ENCODE data around the gene CELSR1. TPM values are rescaled to one million over a fixed set of nuclear protein-coding genes. Genes with fewer than 3 reads are reported as not detected.

CELSR1 gene
- total RNA-seq, 1 experiment from 2014 or later, result 19.6 TPM

- Histone ChIP-seq H3K9ac (ENCODE audit: low read length) (no peak overlapping the region), H3K27ac (ENCODE audit: low read depth, low read length) (no peak overlapping the region), H4K20me1 (ENCODE audit: insufficient read depth) (no peaks in the 10 kb centered on the region), H3K4me1 (ENCODE audit: control insufficient read depth in 1 of 2, insufficient read depth in 2 of 2, low read length in 2 of 2) (peaks cover 0 to 3% of the 10 kb centered on the region in 2 experiments; a peak in 1 of 4 replicates), H3K79me2 (ENCODE audit: insufficient read depth, low read length) (peaks cover 6% of the 10 kb centered on the region; the same call in 1 of the 2 replicates), H3K9me2 (ENCODE audit: insufficient read depth) (no peaks in the 10 kb centered on the region), H3K36me3 (ENCODE audit: control insufficient read depth in 1 of 2, insufficient read depth in 2 of 2, low read length in 2 of 2) (no peaks in the 10 kb centered on the region), H2AFZ (ENCODE audit: low read depth, low read length, poor library complexity, severe bottlenecking) (no peak overlapping the region), H3K9me3 (ENCODE audit: control insufficient read depth in 1 of 2, insufficient read depth in 1 of 2, low read depth in 1 of 2, low read length in 2 of 2) (no peaks in the 10 kb centered on the region), H3K4me2 (ENCODE audit: low read length) (no peak overlapping the region), H3K27me3 (ENCODE audit: insufficient read depth, low read length) (no peaks in the 10 kb centered on the region), H3K4me3 (replicated peaks in 1 of 2; ENCODE audit: low read depth in 1 of 2, low read length in 2 of 2) (no peak overlapping the region)
- ATAC-seq (no peak), DNase-seq (ENCODE audit: low read depth, low spot score) (no peak)
- TF ChIP-seq FOSL1 (IDR thresholded peaks at IDR 0.05; ENCODE audit: low read depth) (no peak), EZH2 (IDR thresholded peaks at IDR 0.05) (no peak), ELF1 (IDR thresholded peaks at IDR 0.05; ENCODE audit: borderline replicate concordance, low read depth) (no peak), JUND (IDR thresholded peaks at IDR 0.05) (no peak)
- ChIA-PET CTCF (no interaction called here), RAD21 (ENCODE audit: low non-redundant PET in 1 of 2, low total read pairs in 2 of 2, uncharacterized antibody in 2 of 2, unreplicated experiment in 2 of 2) (no interaction called here), POLR2A (no interaction called here)
- BruUV-seq (replicated peaks), result no TSS peak
- intact Hi-C loops (cut with micrococcal nuclease), result no loop called here
Observed at GRCh38 chr22:46587061-46587460, 49.6 kb upstream of the CELSR1 start.

GRCh38 chr22:46586531-46587011, 49.2 kb upstream of the CELSR1 start:
- CTCF ChIA-PET, result no interaction called here
- Histone ChIP-seq H2AFZ (ENCODE audit: low read depth, low read length, poor library complexity, severe bottlenecking) (no peak overlapping the region), H3K27ac (ENCODE audit: low read depth, low read length) (no peak overlapping the region), H3K4me3 (replicated peaks in 1 of 2; ENCODE audit: low read depth in 1 of 2, low read length in 2 of 2) (no peak overlapping the region), H3K4me1 (ENCODE audit: control insufficient read depth in 1 of 2, insufficient read depth in 2 of 2, low read length in 2 of 2) (peaks cover 0 to 3% of the 10 kb centered on the region in 2 experiments; a peak in 1 of 4 replicates), H3K9me3 (ENCODE audit: control insufficient read depth in 1 of 2, insufficient read depth in 1 of 2, low read depth in 1 of 2, low read length in 2 of 2) (no peaks in the 10 kb centered on the region), H4K20me1 (ENCODE audit: insufficient read depth) (no peaks in the 10 kb centered on the region), H3K4me2 (ENCODE audit: low read length) (no peak overlapping the region), H3K36me3 (ENCODE audit: control insufficient read depth in 1 of 2, insufficient read depth in 2 of 2, low read length in 2 of 2) (no peaks in the 10 kb centered on the region), H3K9ac (ENCODE audit: low read length) (no peak overlapping the region), H3K9me2 (ENCODE audit: insufficient read depth) (no peaks in the 10 kb centered on the region), H3K27me3 (ENCODE audit: insufficient read depth, low read length) (no peaks in the 10 kb centered on the region), H3K79me2 (ENCODE audit: insufficient read depth, low read length) (peaks cover 6% of the 10 kb centered on the region; the same call in 1 of the 2 replicates)
- POLR2A ChIA-PET, result no interaction called here
- BruUV-seq (replicated peaks), result no TSS peak
- TF ChIP-seq ZBTB33 (IDR thresholded peaks at IDR 0.05; ENCODE audit: extremely low read depth, insufficient replicate concordance, low read length) (no peak), EZH2phosphoT487 (IDR thresholded peaks at IDR 0.05; ENCODE audit: borderline replicate concordance) (no peak), SIN3A (IDR thresholded peaks at IDR 0.05; ENCODE audit: low read depth) (no peak), ATF3 (IDR thresholded peaks at IDR 0.05) (no peak), REST (IDR thresholded peaks at IDR 0.05; ENCODE audit: low read depth) (no peak), JUND (IDR thresholded peaks at IDR 0.05) (no peak), EZH2 (IDR thresholded peaks at IDR 0.05) (no peak), FOSL1 (IDR thresholded peaks at IDR 0.05; ENCODE audit: low read depth) (no peak), ZFX (IDR thresholded peaks at IDR 0.05) (no peak), YY1 (IDR thresholded peaks at IDR 0.05; ENCODE audit: extremely low read depth, insufficient replicate concordance, low read depth, low read length) (no peak), TCF7L2 (IDR thresholded peaks at IDR 0.05; ENCODE audit: borderline replicate concordance, extremely low read depth, insufficient read depth, insufficient read length) (no peak), ZNF274 (IDR thresholded peaks at IDR 0.05; ENCODE audit: low read depth, low read length) (no peak), ELF1 (IDR thresholded peaks at IDR 0.05; ENCODE audit: borderline replicate concordance, low read depth) (no peak), POLR2AphosphoS5 (IDR thresholded peaks at IDR 0.05; ENCODE audit: low read depth, low read length) (no peak)
- DNase-seq (ENCODE audit: low read depth, low spot score) (no peak), ATAC-seq (no peak)
- intact Hi-C loops (cut with micrococcal nuclease), result no loop called here
- RAD21 ChIA-PET (ENCODE audit: low non-redundant PET in 1 of 2, low total read pairs in 2 of 2, uncharacterized antibody in 2 of 2, unreplicated experiment in 2 of 2), result no interaction called here
